HT1080 (cell line): Measurements from ENCODE around the gene SLC5A6. TPM values are rescaled to one million over a fixed set of nuclear protein-coding genes. Genes with fewer than 3 reads are reported as not detected.
"Not testable (repeated sequence)": the region's sequence is repeated elsewhere in the genome, so short reads cannot be mapped to it uniquely, and the experiment has no call there.

Source experiments
- DNase-seq: peaks from one replicate; pipeline ENCODE4 v3.0.0-alpha.2; 2015; ENCODE audit warnings: low read depth
- total RNA-seq: library from RNA; depleted of rRNA; stranded (reverse); fragments of >200 nt; shearing (Covaris generic); gene quantifications from 2 replicates; pipeline ENCODE4 v1.2.3, GENCODE V29; 2014

Gene SLC5A6
- total RNA-seq, 1 experiment from 2014 or later = 82.0 TPM

GRCh38 chr2:27208486-27209050 lies 3.5 kb downstream of the SLC5A6 start:
- no peak for DNase-seq

- DNase-seq = no peak
These were observed 5.7 kb downstream of the SLC5A6 start for GRCh38 chr2:27206346-27206745.

- DNase-seq = no peak
These were observed 6.9 kb downstream of the SLC5A6 start for GRCh38 chr2:27205206-27205605.

GRCh38 chr2:27204566-27204965 lies 7.5 kb downstream of the SLC5A6 start:
- no peak for DNase-seq

GRCh38 chr2:27203741-27204140 lies 8.3 kb downstream of the SLC5A6 start:
- no peak for DNase-seq

- DNase-seq = peak; percentile 35
These were observed 9.2 kb downstream of the SLC5A6 start for GRCh38 chr2:27202854-27203253.

- DNase-seq = no peak
These were observed 10.4 kb downstream of the SLC5A6 start for GRCh38 chr2:27201675-27202074.

GRCh38 chr2:27199241-27199640 lies 12.8 kb downstream of the SLC5A6 start:
- no peak for DNase-seq

GRCh38 chr2:27198627-27199026 lies 13.4 kb downstream of the SLC5A6 start:
- no peak for DNase-seq

GRCh38 chr2:27198068-27198467 lies 14.0 kb downstream of the SLC5A6 start:
- not testable (repeated sequence) for DNase-seq

- DNase-seq = not testable (repeated sequence)
These were observed 16.3 kb downstream of the SLC5A6 start for GRCh38 chr2:27195799-27196198.

GRCh38 chr2:27194538-27195354 lies 17.3 kb downstream of the SLC5A6 start:
- DNase-seq = no peak

GRCh38 chr2:27191070-27191829 lies 20.8 kb downstream of the SLC5A6 start:
- DNase-seq = peak; percentile 66

GRCh38 chr2:27189989-27190388 lies 22.1 kb downstream of the SLC5A6 start:
- DNase-seq = no peak

- no peak for DNase-seq
These were observed 25.3 kb downstream of the SLC5A6 start for GRCh38 chr2:27186613-27187345.

- DNase-seq = no peak
These were observed 26.6 kb downstream of the SLC5A6 start for GRCh38 chr2:27185331-27186026.

GRCh38 chr2:27184115-27184514 lies 28.0 kb downstream of the SLC5A6 start:
- no peak for DNase-seq

GRCh38 chr2:27182346-27182745 lies 29.7 kb downstream of the SLC5A6 start:
- DNase-seq = no peak

GRCh38 chr2:27179344-27180000 lies 32.6 kb downstream of the SLC5A6 start:
- DNase-seq = no peak

- no peak for DNase-seq
These were observed 33.6 kb downstream of the SLC5A6 start for GRCh38 chr2:27178469-27178868.
